OCI-LY7 (cell line): ENCODE measurements around the gene BLMH. TPM values are rescaled to one million over a fixed set of nuclear protein-coding genes. Genes with fewer than 3 reads are reported as not detected.

Source experiments
- BruUV-seq: library from RNA; stranded (reverse); fragments of 400-500 nt; replicated peaks from 2 replicates; lab custom pipeline; 2021; lab: Mats Ljungman, UMichigan
- CTCF ChIA-PET: fragments of 300-600 bp; sonication (Branson Sonifier 250); formaldehyde crosslinking; loops from one replicate; lab custom pipeline; 2022; ENCODE audit warnings: antibody characterized with exemption; ENCODE audit not compliant: unreplicated experiment; lab: Charles Lee
- POLR2A ChIA-PET: fragments of 300-600 bp; sonication (Branson Sonifier 250); formaldehyde crosslinking; loops from one replicate; lab custom pipeline; 2022; ENCODE audit warnings: antibody characterized with exemption; lab: Charles Lee
- DNase-seq: peaks from one replicate; pipeline ENCODE4 v3.0.0-alpha.2; 2015; ENCODE audit warnings: low spot score
- H2AFZ ChIP-seq: fragments of 200-600 bp; sonication (generic), shearing (Covaris generic); 2 replicates; pipeline ENCODE4 v1.6.1; 2014; ENCODE audit warnings: mild to moderate bottlenecking, antibody characterized with exemption, low read length, moderate library complexity
- H3K27ac ChIP-seq: fragments of 200-600 bp; sonication (generic); 2 replicates; pipeline ENCODE4 v1.5.1; 2014; ENCODE audit warnings: mixed run types, low read depth, mild to moderate bottlenecking, moderate library complexity, low read length, inconsistent platforms; ENCODE audit not compliant: poor library complexity, severe bottlenecking
- H3K36me3 ChIP-seq: fragments of 200-600 bp; sonication (generic); 2 replicates; pipeline ENCODE4 v1.6.1; 2014; ENCODE audit warnings: mild to moderate bottlenecking, antibody characterized with exemption, low read length, moderate library complexity, mixed read lengths; ENCODE audit not compliant: insufficient read depth
- H3K4me1 ChIP-seq: fragments of 200-600 bp; sonication (generic); 2 replicates; pipeline ENCODE4 v1.5.1; 2014; ENCODE audit warnings: mild to moderate bottlenecking, low read length; ENCODE audit not compliant: insufficient read depth, poor library complexity, severe bottlenecking
- H3K4me2 ChIP-seq: fragments of 200-600 bp; sonication (generic); 2 replicates; pipeline ENCODE4 v1.6.1; 2014; ENCODE audit warnings: mild to moderate bottlenecking, low read length
- H3K4me3 ChIP-seq: fragments of 200-600 bp; sonication (generic); 2 replicates; pipeline ENCODE4 v1.5.1; 2014; ENCODE audit warnings: mild to moderate bottlenecking, low read depth, low read length; ENCODE audit not compliant: poor library complexity, severe bottlenecking
- H3K79me2 ChIP-seq: fragments of 200-600 bp; sonication (generic); 2 replicates; pipeline ENCODE4 v1.6.1; 2016; ENCODE audit warnings: low read depth, mild to moderate bottlenecking, low read length, moderate library complexity, mixed read lengths; ENCODE audit not compliant: insufficient read depth
- H3K9me2 ChIP-seq: fragments of 200-600 bp; sonication (generic); 2 replicates; pipeline ENCODE4 v1.6.1; 2016; ENCODE audit warnings: mild to moderate bottlenecking, low read length, mixed read lengths; ENCODE audit not compliant: insufficient read depth
- H3K9me3 ChIP-seq: fragments of 200-600 bp; sonication (generic); 2 replicates; pipeline ENCODE4 v1.6.1; 2014; ENCODE audit warnings: mild to moderate bottlenecking, mixed run types, low read length, mixed read lengths
- H4K20me1 ChIP-seq: fragments of 200-600 bp; sonication (generic); 2 replicates; pipeline ENCODE4 v1.6.1; 2014; ENCODE audit warnings: mild to moderate bottlenecking, antibody characterized with exemption, low read length, moderate library complexity, mixed read lengths; ENCODE audit not compliant: insufficient read depth
- EZH2phosphoT487 ChIP-seq: fragments of 200-600 bp; sonication (generic); IDR thresholded peaks from 2 replicates; pipeline ENCODE4 v1.6.1; 2018; ENCODE audit warnings: low read depth, borderline replicate concordance, mild to moderate bottlenecking, mixed run types, antibody characterized with exemption, low read length, moderate library complexity, mixed read lengths
- intact Hi-C: fragments of 100-400 bp; cut with micrococcal nuclease; formaldehyde crosslinking; loops from one replicate; pipeline ENCODE4 v1.10.0; 2022; ENCODE audit not compliant: unreplicated experiment
- total RNA-seq, 2 experiments: library from RNA; depleted of rRNA in 1 of 2; stranded (reverse); fragments of >200 nt in 1 of 2; shearing (Covaris generic) in 1 of 2; gene quantifications; 2 replicates each; pipeline ENCODE4 v1.2.3, GENCODE V29; 2014 to 2022
- TF ChIP-seq, protein P1 (sequence below): fragments of 200-600 bp; sonication (generic); conservative IDR thresholded peaks from 2 replicates; pipeline ENCODE4 v1.5.1; 2014; ENCODE audit warnings: mild to moderate bottlenecking, antibody characterized with exemption, low read length, moderate library complexity, mixed read lengths

BLMH gene
- total RNA-seq, 2 experiments from 2014 or later, result 35.0 to 65.7 TPM

GRCh38 chr17:30256756-30257506 is 34.8 kb downstream of the BLMH start:
- H3K27ac ChIP-seq, result no peak overlapping the region
- POLR2A ChIA-PET, result no interaction called here
- no peaks in the 10 kb centered on the region for H4K20me1 ChIP-seq
- CTCF ChIA-PET, result no interaction called here
- DNase-seq, result no peak
- no peaks in the 10 kb centered on the region for H3K4me1 ChIP-seq
- H3K4me2 ChIP-seq, result no peak overlapping the region
- H3K4me3 ChIP-seq, result no peak overlapping the region
- intact Hi-C loops, result no loop called here
- no peaks in the 10 kb centered on the region for H3K9me3 ChIP-seq
- no peaks in the 10 kb centered on the region for H3K79me2 ChIP-seq
- no TSS peak for BruUV-seq
- no peaks in the 10 kb centered on the region for H3K9me2 ChIP-seq
- peaks cover 77% of the 10 kb centered on the region for H3K36me3 ChIP-seq
- no peak overlapping the region for H2AFZ ChIP-seq
- no peak for TF ChIP-seq EZH2phosphoT487
- TF ChIP-seq, protein P1, sequence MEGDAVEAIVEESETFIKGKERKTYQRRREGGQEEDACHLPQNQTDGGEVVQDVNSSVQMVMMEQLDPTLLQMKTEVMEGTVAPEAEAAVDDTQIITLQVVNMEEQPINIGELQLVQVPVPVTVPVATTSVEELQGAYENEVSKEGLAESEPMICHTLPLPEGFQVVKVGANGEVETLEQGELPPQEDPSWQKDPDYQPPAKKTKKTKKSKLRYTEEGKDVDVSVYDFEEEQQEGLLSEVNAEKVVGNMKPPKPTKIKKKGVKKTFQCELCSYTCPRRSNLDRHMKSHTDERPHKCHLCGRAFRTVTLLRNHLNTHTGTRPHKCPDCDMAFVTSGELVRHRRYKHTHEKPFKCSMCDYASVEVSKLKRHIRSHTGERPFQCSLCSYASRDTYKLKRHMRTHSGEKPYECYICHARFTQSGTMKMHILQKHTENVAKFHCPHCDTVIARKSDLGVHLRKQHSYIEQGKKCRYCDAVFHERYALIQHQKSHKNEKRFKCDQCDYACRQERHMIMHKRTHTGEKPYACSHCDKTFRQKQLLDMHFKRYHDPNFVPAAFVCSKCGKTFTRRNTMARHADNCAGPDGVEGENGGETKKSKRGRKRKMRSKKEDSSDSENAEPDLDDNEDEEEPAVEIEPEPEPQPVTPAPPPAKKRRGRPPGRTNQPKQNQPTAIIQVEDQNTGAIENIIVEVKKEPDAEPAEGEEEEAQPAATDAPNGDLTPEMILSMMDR, result no peak

DNA sequence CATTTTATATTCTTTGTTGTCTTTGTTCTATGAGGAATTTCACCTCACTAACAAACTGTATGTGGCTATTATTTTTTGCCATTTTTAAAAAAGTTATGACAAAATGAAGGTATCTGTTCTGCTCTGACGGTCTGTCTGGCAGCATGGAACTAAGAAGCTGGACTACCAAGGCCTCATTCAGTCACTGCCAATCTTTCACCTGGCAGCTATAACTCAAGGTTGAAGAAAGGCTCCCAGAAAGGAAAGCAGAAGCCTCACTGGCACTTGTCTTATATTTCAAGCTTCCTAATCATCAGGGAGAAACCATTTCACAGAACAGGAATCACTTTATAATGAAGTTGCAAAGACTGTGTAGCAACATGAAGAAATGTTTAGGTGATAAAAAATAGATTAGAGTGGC is 37.6 kb downstream of the BLMH start:
- intact Hi-C loops, result no loop called here
- Histone ChIP-seq H3K79me2 (no peaks in the 10 kb centered on the region), H3K27ac (no peak overlapping the region), H3K4me1 (no peaks in the 10 kb centered on the region), H2AFZ (no peak overlapping the region), H4K20me1 (no peaks in the 10 kb centered on the region), H3K4me2 (no peak overlapping the region), H3K36me3 (peaks cover 74% of the 10 kb centered on the region), H3K9me2 (no peaks in the 10 kb centered on the region), H3K4me3 (no peak overlapping the region), H3K9me3 (no peaks in the 10 kb centered on the region)
- TF ChIP-seq, protein P1, result no peak
- TF ChIP-seq EZH2phosphoT487, result no peak
- POLR2A ChIA-PET, result no interaction called here
- CTCF ChIA-PET, result no interaction called here
- no peak for DNase-seq
- BruUV-seq, result no TSS peak

- ChIA-PET POLR2A (no interaction called here), CTCF (no interaction called here)
- Histone ChIP-seq H3K4me2 (no peak overlapping the region), H2AFZ (no peak overlapping the region), H3K9me2 (no peaks in the 10 kb centered on the region), H4K20me1 (no peaks in the 10 kb centered on the region), H3K9me3 (no peaks in the 10 kb centered on the region), H3K79me2 (no peaks in the 10 kb centered on the region), H3K4me3 (no peak overlapping the region), H3K4me1 (no peaks in the 10 kb centered on the region), H3K36me3 (peaks cover 74% of the 10 kb centered on the region), H3K27ac (no peak overlapping the region)
- TF ChIP-seq, protein P1, result no peak
- TF ChIP-seq EZH2phosphoT487, result no peak
- intact Hi-C loops, result no loop called here
- no peak for DNase-seq
- BruUV-seq, result no TSS peak
Observed at GRCh38 chr17:30253312-30253711, 38.4 kb downstream of the BLMH start.
